ENCODE data around the gene SOAT2.
"Not testable (repeated sequence)": the region's sequence is repeated elsewhere in the genome, so short reads cannot be mapped to it uniquely, and the experiment has no call there.

Gene SOAT2

GRCh38 chr12:53107122-53107521 lies 3.8 kb downstream of the SOAT2 start:
- no peak for DNase-seq

DNA sequence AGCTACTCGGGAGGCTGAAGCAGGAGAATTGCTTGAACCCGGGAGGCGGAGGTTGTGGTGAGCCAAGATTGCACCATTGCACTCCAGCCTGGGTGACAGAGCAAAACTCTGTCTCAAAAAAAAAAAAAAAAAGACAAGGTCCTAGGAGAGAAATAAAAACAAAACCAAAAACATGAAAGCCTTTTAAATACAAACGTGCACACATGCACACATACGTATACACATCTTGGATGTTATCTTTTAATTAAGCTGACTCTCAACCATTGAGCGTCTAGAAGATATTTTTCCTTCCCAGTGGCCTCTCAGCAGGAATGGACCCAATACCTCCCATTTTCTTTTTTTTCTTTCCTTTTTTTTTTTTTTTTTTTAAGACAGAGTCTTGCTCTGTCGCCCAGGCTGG lies 9.1 kb downstream of the SOAT2 start:
- DNase-seq = not testable (repeated sequence)

- no peak for DNase-seq
Measured at GRCh38 chr12:53113136-53113705, 9.9 kb downstream of the SOAT2 start.

DNA sequence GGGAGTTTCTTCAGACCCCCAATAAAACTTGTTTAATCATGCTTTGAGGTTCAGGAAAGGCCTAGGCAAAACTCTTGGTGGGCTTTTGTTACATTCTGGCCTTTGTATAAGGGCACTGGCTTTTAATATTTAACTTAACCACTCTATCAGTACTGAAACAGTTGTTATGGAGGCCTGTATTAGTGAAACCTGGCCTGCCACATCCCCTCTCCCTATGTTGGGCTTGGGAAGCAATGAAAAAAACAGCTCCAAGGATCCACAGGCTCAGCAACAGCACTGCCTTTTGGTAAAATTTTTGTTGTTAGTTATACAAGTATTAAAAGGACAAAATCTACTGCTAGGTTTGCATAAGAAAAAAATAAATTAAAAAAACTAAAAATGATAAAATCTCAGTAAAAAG lies 10.7 kb downstream of the SOAT2 start:
- DNase-seq = no peak

GRCh38 chr12:53115112-53115890 lies 12.0 kb downstream of the SOAT2 start:
- no peak for DNase-seq

DNA sequence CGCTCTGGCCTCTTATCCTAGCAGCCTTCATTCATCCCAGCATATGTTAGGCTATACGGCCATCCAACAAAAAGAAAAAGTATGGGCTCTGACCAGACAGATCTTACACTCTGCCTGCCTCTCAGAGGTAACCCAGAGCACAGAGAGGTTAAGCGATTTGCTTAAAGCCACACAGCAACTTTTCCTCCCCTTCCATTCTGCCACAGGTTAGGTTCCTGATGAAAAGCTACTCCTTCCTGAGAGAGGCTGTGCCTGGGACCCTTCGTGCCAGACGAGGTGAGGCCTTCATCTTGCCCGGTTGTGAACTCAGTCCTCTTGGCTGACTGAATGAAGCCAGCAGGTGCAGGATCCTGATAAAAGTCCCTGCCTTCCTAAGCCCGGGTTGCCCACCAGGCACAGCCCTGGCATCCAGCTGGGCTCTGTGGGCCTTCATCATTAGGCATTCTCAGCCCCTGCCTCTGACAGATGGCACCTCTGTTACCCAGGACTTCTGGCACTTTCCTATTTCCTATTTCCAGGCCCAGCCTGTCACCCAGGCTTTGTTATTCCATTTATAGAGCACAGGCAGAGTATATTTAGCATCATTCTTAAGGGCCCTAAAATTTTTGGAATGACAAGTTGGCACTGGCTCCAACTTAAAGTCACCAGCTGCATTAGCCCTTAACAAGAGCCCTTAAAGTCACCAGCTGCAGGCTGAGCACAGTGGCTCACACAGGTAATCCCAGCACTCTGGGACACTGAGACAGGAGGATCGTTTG lies 12.8 kb downstream of the SOAT2 start:
- no peak for DNase-seq

- DNase-seq = no peak
Measured at GRCh38 chr12:53118751-53119300, 15.5 kb downstream of the SOAT2 start.

- DNase-seq = no peak
Measured at GRCh38 chr12:53120685-53121525, 17.6 kb downstream of the SOAT2 start.

GRCh38 chr12:53122961-53123468 lies 19.7 kb downstream of the SOAT2 start:
- no peak for DNase-seq

GRCh38 chr12:53123578-53124351 lies 20.5 kb downstream of the SOAT2 start:
- DNase-seq = no peak

DNA sequence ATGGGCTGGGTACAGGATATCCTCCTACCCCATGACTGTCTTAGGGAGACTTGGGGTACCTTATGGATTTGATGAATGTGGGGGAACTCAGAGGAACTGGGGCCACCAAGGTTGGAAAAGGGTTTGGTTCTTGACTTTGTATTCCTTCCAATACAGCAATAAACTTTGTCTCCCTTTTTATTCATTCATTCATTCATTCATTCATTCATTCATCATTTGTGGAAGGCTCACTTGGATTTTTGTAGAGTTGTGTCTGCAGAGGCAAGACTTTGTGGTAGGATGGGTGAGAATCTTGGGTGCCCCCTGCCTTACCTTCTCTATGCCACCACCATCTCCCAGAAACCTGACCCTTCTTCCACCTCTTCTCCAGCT lies 21.1 kb downstream of the SOAT2 start:
- DNase-seq = no peak

DNA sequence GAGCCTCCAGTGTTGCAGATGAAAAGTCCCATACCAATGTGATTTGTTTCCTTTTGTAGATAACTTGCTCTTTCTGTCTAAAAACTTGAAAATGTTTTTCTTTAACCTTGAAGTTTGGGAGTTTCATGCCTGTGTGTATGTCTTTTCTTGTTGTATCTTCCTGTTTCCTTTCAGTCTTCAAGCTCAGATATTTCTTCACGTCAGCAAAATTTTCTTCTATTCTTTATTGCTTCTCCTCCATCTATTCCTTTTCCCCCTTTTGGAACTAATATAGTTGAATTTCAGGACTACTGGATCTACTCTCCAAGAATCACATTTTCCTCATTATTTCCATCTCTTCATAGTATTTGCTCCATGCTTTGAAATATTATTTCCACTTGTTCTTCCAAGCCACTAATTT lies 23.9 kb downstream of the SOAT2 start:
- DNase-seq = no peak

- no peak for DNase-seq
Measured at GRCh38 chr12:53128780-53129569, 25.7 kb downstream of the SOAT2 start.

- no peak for DNase-seq
Measured at GRCh38 chr12:53131844-53132243, 28.6 kb downstream of the SOAT2 start.

DNA sequence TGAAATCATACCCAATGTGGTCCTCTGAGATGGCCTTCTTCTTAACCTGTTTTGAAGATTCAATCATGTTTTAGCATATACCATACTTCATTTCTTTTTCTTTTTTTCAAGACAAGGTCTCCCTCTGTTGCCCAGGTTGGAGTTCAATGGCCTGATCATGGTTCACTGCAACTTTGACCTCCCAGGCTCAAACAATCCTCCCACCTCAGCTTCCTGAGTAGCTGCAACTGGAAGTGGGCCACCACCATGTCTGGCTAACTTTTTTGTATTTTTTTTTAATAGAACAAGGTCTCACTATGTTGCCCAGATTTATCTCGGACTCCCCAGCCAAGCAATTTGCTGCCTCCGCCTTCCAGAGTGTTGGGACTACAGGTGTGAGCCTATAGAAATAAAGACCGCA lies 30.4 kb downstream of the SOAT2 start:
- DNase-seq = no peak

DNA sequence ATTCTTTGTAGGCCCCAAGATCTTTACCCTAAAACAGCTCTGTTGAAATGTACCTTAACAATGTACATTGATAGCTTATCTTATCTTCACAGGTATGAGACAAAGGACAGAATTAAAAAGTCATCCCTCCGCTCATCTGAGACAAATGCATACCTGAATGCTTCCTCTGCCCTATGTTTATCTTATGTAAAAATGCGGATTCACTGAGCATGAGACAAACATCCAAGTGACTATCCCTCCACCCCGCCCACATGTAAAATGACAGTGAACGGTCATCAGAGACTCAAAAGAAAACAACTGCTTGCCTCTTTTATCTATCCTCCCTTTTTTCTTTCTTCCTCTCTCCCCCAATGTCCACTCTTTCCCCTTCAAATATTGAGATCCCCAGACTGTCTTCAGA lies 40.1 kb downstream of the SOAT2 start:
- no peak for DNase-seq

DNA sequence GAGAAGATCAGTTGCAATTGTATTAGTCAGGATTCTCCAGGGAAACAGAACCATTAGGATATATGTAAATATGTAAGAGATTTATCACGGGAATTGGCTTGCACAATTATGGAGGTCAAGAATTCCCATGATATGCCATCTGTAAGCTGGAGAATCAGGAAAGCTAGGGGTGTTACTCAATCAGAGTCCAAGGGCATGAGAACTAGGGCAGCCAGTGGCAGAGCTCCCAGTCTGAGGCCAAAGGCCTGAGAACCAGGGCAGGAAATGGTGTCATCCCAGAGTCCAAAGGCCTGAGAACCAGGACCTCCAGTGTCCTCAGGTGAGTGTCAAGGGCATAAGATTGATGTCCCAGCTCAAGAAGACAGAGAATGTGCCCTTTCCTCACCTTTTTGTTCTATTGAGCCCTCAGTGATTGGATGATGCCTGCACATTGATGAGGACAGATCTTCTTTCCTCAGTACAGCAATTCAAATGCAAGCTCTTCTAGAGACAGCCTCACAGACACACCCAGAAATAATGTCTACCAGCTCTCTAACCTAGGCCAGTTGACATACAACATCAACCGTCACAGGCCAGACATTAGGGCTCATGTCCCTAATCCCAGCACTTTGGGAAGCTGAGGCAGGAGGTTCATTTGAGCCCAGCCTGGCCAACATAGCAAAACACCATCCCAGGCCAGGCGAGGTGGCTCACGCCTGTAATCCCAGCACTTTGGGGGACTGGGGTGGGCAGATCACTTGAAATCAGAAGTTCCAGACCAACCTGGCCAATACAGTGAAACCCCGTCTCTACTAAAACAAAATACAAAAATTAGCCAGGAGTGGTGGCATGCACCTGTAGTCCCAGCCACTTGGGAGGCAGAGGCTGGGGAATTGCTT lies 42.3 kb downstream of the SOAT2 start:
- no peak for DNase-seq

- DNase-seq = no peak
Measured at GRCh38 chr12:53147181-53147580, 43.9 kb downstream of the SOAT2 start.

GRCh38 chr12:53147653-53148052 lies 44.4 kb downstream of the SOAT2 start:
- no peak for DNase-seq

GRCh38 chr12:53151039-53151438 lies 47.8 kb downstream of the SOAT2 start:
- DNase-seq = no peak

Data from stimulated activated CD4-positive, alpha-beta T cell treated with anti-CD3 and anti-CD28 coated beads, Interleukin-4, amount 100 ng/mL, for 4 hours (primary cell).